SU-DHL-6 (cell line): ENCODE data around the gene GUCY1A1.

ENCODE experiments used
- CTCF ChIP-seq: fragments of 200-600 bp; sonication (generic); IDR thresholded peaks from one replicate; pipeline ENCODE4 v1.5.1; 2017; ENCODE audit warnings: antibody characterized with exemption, mild to moderate bottlenecking, low read length, moderate library complexity; ENCODE audit not compliant: insufficient read depth, poor library complexity, severe bottlenecking
- EZH2phosphoT487 ChIP-seq: fragments of 200-600 bp; sonication (generic), shearing (Covaris generic); conservative IDR thresholded peaks from 2 replicates; pipeline ENCODE4 v1.6.1; 2018; ENCODE audit warnings: mild to moderate bottlenecking, antibody characterized with exemption, low read length, moderate library complexity, mixed read lengths

- no peak for TF ChIP-seq CTCF
- no peak for TF ChIP-seq EZH2phosphoT487
Observed at GRCh38 chr4:155769090-155769489, 102.4 kb downstream of the GUCY1A1 start.
